WTC11 (cell line): ENCODE results near the gene MIDN. TPM values are rescaled to one million over a fixed set of nuclear protein-coding genes. Genes with fewer than 3 reads are reported as not detected.

Experiments
- ATF1 ChIP-seq: sonication (generic); formaldehyde crosslinking; IDR thresholded peaks from 2 replicates; pipeline ENCODE4 v1.8.1; 2023; ENCODE audit warnings: mild to moderate bottlenecking, moderate library complexity, missing genetic modification reagents
- CREB1 ChIP-seq: sonication (generic); formaldehyde crosslinking; IDR thresholded peaks from 2 replicates; pipeline ENCODE4 v1.8.0; 2023; ENCODE audit warnings: mild to moderate bottlenecking, missing genetic modification reagents
- FOXJ3 ChIP-seq: sonication (generic); formaldehyde crosslinking; IDR thresholded peaks from 2 replicates; pipeline ENCODE4 v1.9.0; 2021; ENCODE audit warnings: missing genetic modification reagents, mild to moderate bottlenecking, borderline replicate concordance
- FOXK1 ChIP-seq: sonication (generic); formaldehyde crosslinking; IDR thresholded peaks from 2 replicates; pipeline ENCODE4 v1.8.0; 2022; ENCODE audit warnings: mild to moderate bottlenecking, moderate library complexity, missing genetic modification reagents
- FOXP1 ChIP-seq: sonication (generic); formaldehyde crosslinking; IDR thresholded peaks from 2 replicates; pipeline ENCODE4 v1.8.0; 2022; ENCODE audit warnings: missing genetic modification reagents, mild to moderate bottlenecking, moderate library complexity, borderline replicate concordance
- FOXP4 ChIP-seq: sonication (generic); formaldehyde crosslinking; IDR thresholded peaks from 2 replicates; pipeline ENCODE4 v1.8.0; 2022; ENCODE audit warnings: mild to moderate bottlenecking, missing genetic modification reagents
- JUN ChIP-seq: sonication (generic); formaldehyde crosslinking; IDR thresholded peaks from 2 replicates; pipeline ENCODE4 v1.8.0; 2023; ENCODE audit warnings: mild to moderate bottlenecking, missing genetic modification reagents
- KAT7 ChIP-seq: sonication (generic); formaldehyde crosslinking; IDR thresholded peaks from 2 replicates; pipeline ENCODE4 v1.8.1; 2023; ENCODE audit warnings: missing genetic modification reagents, mild to moderate bottlenecking, borderline replicate concordance
- MYBL2 ChIP-seq: sonication (generic); formaldehyde crosslinking; IDR thresholded peaks from 2 replicates; pipeline ENCODE4 v1.8.1; 2023; ENCODE audit warnings: mild to moderate bottlenecking, moderate library complexity, missing genetic modification reagents
- NFYB ChIP-seq: sonication (generic); formaldehyde crosslinking; conservative IDR thresholded peaks from 2 replicates; pipeline ENCODE4 v1.8.0; 2022; ENCODE audit warnings: low read depth, missing genetic modification reagents
- NR3C1 ChIP-seq: sonication (generic); formaldehyde crosslinking; conservative IDR thresholded peaks from 2 replicates; pipeline ENCODE4 v1.8.1; 2023; ENCODE audit warnings: low read depth, mild to moderate bottlenecking, missing genetic modification reagents
- PRRX2 ChIP-seq: fragments of 250-450 bp; sonication (Bioruptor Pico); IDR thresholded peaks from 2 replicates; pipeline ENCODE4 v1.8.0; 2021; ENCODE audit warnings: mild to moderate bottlenecking
- STAT6 ChIP-seq: sonication (generic); formaldehyde crosslinking; conservative IDR thresholded peaks from 2 replicates; pipeline ENCODE4 v1.8.1; 2023; ENCODE audit warnings: mild to moderate bottlenecking, low read depth, missing genetic modification reagents, moderate library complexity
- TEAD1 ChIP-seq: sonication (generic); formaldehyde crosslinking; IDR thresholded peaks from 2 replicates; pipeline ENCODE4 v1.8.0; 2022; ENCODE audit warnings: mild to moderate bottlenecking, missing genetic modification reagents
- TEAD4 ChIP-seq: sonication (generic); formaldehyde crosslinking; IDR thresholded peaks from 2 replicates; pipeline ENCODE4 v1.8.0; 2022; ENCODE audit warnings: mild to moderate bottlenecking, missing genetic modification reagents
- USF1 ChIP-seq: sonication (generic); formaldehyde crosslinking; IDR thresholded peaks from 2 replicates; pipeline ENCODE4 v1.8.0; 2022; ENCODE audit warnings: mild to moderate bottlenecking, missing genetic modification reagents
- ZMAT4 ChIP-seq: fragments of 250-450 bp; sonication (Bioruptor Pico); IDR thresholded peaks from 2 replicates; pipeline ENCODE4 v1.9.0; 2021; ENCODE audit warnings: mild to moderate bottlenecking
- ZNF219 ChIP-seq: sonication (generic); formaldehyde crosslinking; IDR thresholded peaks from 2 replicates; pipeline ENCODE4 v1.8.0; 2023; ENCODE audit warnings: missing genetic modification reagents, mild to moderate bottlenecking, borderline replicate concordance
- ZNF232 ChIP-seq: sonication (generic); formaldehyde crosslinking; IDR thresholded peaks from 2 replicates; pipeline ENCODE4 v1.8.0; 2022; ENCODE audit warnings: mild to moderate bottlenecking, missing genetic modification reagents
- ZNF281 ChIP-seq: sonication (generic); formaldehyde crosslinking; IDR thresholded peaks from 2 replicates; pipeline ENCODE4 v1.8.0; 2023; ENCODE audit warnings: mild to moderate bottlenecking, missing genetic modification reagents
- ZNF423 ChIP-seq: fragments of 250-450 bp; sonication (Bioruptor Pico); IDR thresholded peaks from 2 replicates; pipeline ENCODE4 v2.1.2; 2022; ENCODE audit warnings: mild to moderate bottlenecking, moderate library complexity
- ZSCAN18 ChIP-seq: fragments of 250-450 bp; sonication (Bioruptor Pico); IDR thresholded peaks from 2 replicates; pipeline ENCODE4 v2.1.2; 2022; ENCODE audit warnings: mild to moderate bottlenecking, moderate library complexity
- total RNA-seq: library from RNA; stranded (reverse); gene quantifications from 3 replicates; pipeline ENCODE4 v1.2.3, GENCODE V29; 2021
- TF ChIP-seq, protein P1 (sequence below): sonication (generic); formaldehyde crosslinking; IDR thresholded peaks from 2 replicates; pipeline ENCODE4 v1.8.1; 2023; ENCODE audit warnings: mild to moderate bottlenecking, missing genetic modification reagents
- TF ChIP-seq, protein P2 (sequence below): fragments of 250-450 bp; sonication (Bioruptor Pico); IDR thresholded peaks from 2 replicates; pipeline ENCODE4 v1.9.0; 2021; ENCODE audit warnings: moderate library complexity, mild to moderate bottlenecking, inconsistent platforms, borderline replicate concordance

Gene MIDN
- total RNA-seq, 1 experiment from 2014 or later, result 189 TPM

DNA sequence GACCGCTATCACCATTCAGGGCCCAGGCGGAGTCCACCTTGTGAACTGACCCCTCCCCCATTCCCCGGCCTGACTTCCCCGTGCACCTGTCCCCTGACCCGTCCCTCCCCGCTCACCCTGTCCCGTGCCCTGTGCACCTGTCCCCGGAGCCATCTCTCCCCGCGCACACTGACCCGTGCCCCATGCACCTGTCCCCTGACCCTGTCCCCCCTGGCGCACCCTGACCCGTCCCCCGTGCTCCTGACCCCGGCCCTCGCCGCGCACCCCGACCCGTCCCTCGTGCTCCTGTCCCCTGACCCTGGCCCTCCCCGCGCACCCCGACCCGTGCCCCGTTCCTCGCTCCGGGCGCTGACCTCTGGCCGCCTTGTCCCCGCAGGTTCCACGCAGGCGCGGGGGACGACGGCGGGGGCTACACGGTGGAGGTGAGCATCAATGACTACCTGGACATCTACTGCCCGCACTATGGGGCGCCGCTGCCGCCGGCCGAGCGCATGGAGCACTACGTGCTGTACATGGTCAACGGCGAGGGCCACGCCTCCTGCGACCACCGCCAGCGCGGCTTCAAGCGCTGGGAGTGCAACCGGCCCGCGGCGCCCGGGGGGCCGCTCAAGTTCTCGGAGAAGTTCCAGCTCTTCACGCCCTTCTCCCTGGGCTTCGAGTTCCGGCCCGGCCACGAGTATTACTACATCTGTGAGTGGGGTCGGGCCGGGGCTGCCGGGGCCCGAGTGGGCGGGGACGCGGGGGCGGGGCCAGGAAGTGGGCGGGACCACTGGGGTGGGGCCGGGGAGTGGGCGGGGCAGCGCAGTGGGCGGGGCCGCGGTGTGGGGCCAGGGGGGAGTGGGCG is 47.0 kb downstream of the MIDN start (continued):
- TF ChIP-seq STAT6 (no peak), CREB1 (CRISPR knock-in tag) (no peak), ZNF232 (no peak), FOXJ3 (CRISPR knock-in tag) (no peak), ZMAT4 (CRISPR knock-in tag) (no peak), KAT7 (CRISPR knock-in tag) (no peak), USF1 (CRISPR knock-in tag) (no peak), TEAD1 (CRISPR knock-in tag) (no peak), MYBL2 (no peak), NFYB (CRISPR knock-in tag) (no peak), NR3C1 (CRISPR knock-in tag) (no peak), FOXP1 (CRISPR knock-in tag) (peak; percentile 34; the same call in 1 of the 2 replicates), JUN (CRISPR knock-in tag) (no peak), FOXK1 (no peak), ZNF423 (CRISPR knock-in tag) (no peak), FOXP4 (no peak), PRRX2 (CRISPR knock-in tag) (no peak), ATF1 (0 out of 2 replicates have a peak, but pooled peaks have one; percentile 63), ZSCAN18 (no peak), ZNF281 (peak; percentile 19; the same call in 1 of the 2 replicates), TEAD4 (no peak), ZNF219 (CRISPR knock-in tag) (no peak)
- TF ChIP-seq, protein P1, sequence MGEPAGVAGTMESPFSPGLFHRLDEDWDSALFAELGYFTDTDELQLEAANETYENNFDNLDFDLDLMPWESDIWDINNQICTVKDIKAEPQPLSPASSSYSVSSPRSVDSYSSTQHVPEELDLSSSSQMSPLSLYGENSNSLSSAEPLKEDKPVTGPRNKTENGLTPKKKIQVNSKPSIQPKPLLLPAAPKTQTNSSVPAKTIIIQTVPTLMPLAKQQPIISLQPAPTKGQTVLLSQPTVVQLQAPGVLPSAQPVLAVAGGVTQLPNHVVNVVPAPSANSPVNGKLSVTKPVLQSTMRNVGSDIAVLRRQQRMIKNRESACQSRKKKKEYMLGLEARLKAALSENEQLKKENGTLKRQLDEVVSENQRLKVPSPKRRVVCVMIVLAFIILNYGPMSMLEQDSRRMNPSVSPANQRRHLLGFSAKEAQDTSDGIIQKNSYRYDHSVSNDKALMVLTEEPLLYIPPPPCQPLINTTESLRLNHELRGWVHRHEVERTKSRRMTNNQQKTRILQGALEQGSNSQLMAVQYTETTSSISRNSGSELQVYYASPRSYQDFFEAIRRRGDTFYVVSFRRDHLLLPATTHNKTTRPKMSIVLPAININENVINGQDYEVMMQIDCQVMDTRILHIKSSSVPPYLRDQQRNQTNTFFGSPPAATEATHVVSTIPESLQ (CRISPR knock-in tag), result no peak
- TF ChIP-seq, protein P2, sequence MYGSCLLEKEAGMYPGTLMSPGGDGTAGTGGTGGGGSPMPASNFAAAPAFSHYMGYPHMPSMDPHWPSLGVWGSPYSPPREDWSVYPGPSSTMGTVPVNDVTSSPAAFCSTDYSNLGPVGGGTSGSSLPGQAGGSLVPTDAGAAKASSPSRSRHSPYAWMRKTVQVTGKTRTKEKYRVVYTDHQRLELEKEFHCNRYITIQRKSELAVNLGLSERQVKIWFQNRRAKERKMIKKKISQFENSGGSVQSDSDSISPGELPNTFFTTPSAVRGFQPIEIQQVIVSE, result no peak
